HEK293 (cell line): ENCODE results near the gene YIPF4.
"Not testable (repeated sequence)": the region's sequence is repeated elsewhere in the genome, so short reads cannot be mapped to it uniquely, and the experiment has no call there.

Experiments used
- CTCF ChIA-PET: fragments of 350-600 bp; formaldehyde crosslinking; extraction: SDS; loops from one replicate; lab custom pipeline; 2021; ENCODE audit warnings: antibody characterized with exemption; lab: Yijun Ruan, JAX
- POLR2A ChIA-PET: fragments of 300-600 bp; formaldehyde crosslinking; extraction: SDS; loops from one replicate; lab custom pipeline; 2020; ENCODE audit warnings: antibody characterized with exemption, inconsistent platforms; lab: Yijun Ruan, JAX
- H3K27ac ChIP-seq: fragments of 200-500 bp; sonication (Bioruptor generic); 2 replicates; pipeline ENCODE4 v1.5.1; 2014; ENCODE audit warnings: low read depth, low read length, control low read depth, inconsistent platforms; ENCODE audit errors: extremely low read depth
- H3K36me3 ChIP-seq, 2 experiments: fragments of 200-500 bp in 1 of 2; sonication (Bioruptor generic) in 1 of 2; 1 replicate in 1 of 2; 2 replicates in 1 of 2; pipeline ENCODE4 v1.5.1; 2014 to 2017; ENCODE audit warnings: inconsistent platforms in 2 of 2, low read length in 2 of 2; ENCODE audit not compliant: control insufficient read depth in 2 of 2, insufficient read depth in 1 of 2
- H3K4me1 ChIP-seq: fragments of 200-500 bp; sonication (Bioruptor generic); 2 replicates; pipeline ENCODE4 v1.5.1; 2014; ENCODE audit warnings: mild to moderate bottlenecking, low read length, inconsistent platforms; ENCODE audit not compliant: control insufficient read depth, insufficient read depth
- H3K4me3 ChIP-seq: 2 replicates; pipeline ENCODE4 v1.5.1; 2011; ENCODE audit warnings: low read depth, mild to moderate bottlenecking, control low read depth, low read length, moderate library complexity
- H3K9me3 ChIP-seq: fragments of 200-500 bp; sonication (Bioruptor generic); 2 replicates; pipeline ENCODE4 v1.5.1; 2014; ENCODE audit warnings: low read depth, low read length, inconsistent platforms; ENCODE audit not compliant: control insufficient read depth, insufficient read depth
- HOXC10 ChIP-seq: sonication (generic); formaldehyde crosslinking; IDR thresholded peaks from 2 replicates; pipeline ENCODE4 v1.8.1; 2023; ENCODE audit warnings: mild to moderate bottlenecking, missing genetic modification reagents
- ZBTB21 ChIP-seq: fragments of 450-650 bp; formaldehyde crosslinking; IDR thresholded peaks from 2 replicates; pipeline ENCODE4 v1.5.1; 2017; ENCODE audit warnings: missing biosample characterization, missing genetic modification characterization
- ZNF239 ChIP-seq: fragments of 450-650 bp; formaldehyde crosslinking; IDR thresholded peaks from 2 replicates; pipeline ENCODE4 v1.5.1; 2016; ENCODE audit warnings: missing biosample characterization, missing genetic modification characterization
- TF ChIP-seq, protein P1 (sequence below): fragments of 450-650 bp; formaldehyde crosslinking; IDR thresholded peaks from 2 replicates; pipeline ENCODE4 v1.5.1; 2016; ENCODE audit warnings: missing biosample characterization, missing genetic modification characterization
- TF ChIP-seq, protein P2 (sequence below): fragments of 450-650 bp; formaldehyde crosslinking; IDR thresholded peaks from 2 replicates; pipeline ENCODE4 v1.5.1; 2017; ENCODE audit warnings: missing biosample characterization, missing genetic modification characterization

The YIPF4 gene

DNA sequence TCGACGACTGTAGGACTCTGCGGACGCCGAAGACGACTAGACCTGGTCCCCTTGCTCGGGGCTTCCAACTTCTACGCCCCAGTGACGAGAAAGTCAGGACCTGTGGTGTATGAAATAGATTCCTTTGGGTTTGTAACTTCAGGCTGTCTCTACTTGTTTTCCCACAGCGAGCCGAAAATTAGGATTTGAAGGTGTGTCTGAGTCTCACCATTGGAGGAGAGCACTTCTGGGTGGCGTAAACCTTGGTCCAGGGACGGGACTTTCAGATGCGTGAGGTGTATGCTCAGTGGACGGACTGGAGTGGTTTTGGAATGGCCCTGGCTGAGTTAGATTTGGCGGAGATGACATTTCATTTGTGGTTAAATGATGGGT, 80.4 kb downstream of the YIPF4 start:
- Histone ChIP-seq H3K27ac (peak overlapping the region; percentile 53; the same call in 1 of the 2 replicates), H3K4me3 (peak overlapping the region; percentile 93), H3K9me3 (no peaks in the 10 kb centered on the region), H3K4me1 (peaks cover 9% of the 10 kb centered on the region), H3K36me3 (peaks cover 10 to 13% of the 10 kb centered on the region in 2 experiments; a peak in 2 of 3 replicates)
- POLR2A ChIA-PET: interaction anchor here (1.0 kb wide), 1 partner anchor 26 kb away, joined by 3 read pairs; no protein-coding TSS in a partner anchor
- no peak for TF ChIP-seq HOXC10 (CRISPR knock-in tag)
- TF ChIP-seq, protein P1, sequence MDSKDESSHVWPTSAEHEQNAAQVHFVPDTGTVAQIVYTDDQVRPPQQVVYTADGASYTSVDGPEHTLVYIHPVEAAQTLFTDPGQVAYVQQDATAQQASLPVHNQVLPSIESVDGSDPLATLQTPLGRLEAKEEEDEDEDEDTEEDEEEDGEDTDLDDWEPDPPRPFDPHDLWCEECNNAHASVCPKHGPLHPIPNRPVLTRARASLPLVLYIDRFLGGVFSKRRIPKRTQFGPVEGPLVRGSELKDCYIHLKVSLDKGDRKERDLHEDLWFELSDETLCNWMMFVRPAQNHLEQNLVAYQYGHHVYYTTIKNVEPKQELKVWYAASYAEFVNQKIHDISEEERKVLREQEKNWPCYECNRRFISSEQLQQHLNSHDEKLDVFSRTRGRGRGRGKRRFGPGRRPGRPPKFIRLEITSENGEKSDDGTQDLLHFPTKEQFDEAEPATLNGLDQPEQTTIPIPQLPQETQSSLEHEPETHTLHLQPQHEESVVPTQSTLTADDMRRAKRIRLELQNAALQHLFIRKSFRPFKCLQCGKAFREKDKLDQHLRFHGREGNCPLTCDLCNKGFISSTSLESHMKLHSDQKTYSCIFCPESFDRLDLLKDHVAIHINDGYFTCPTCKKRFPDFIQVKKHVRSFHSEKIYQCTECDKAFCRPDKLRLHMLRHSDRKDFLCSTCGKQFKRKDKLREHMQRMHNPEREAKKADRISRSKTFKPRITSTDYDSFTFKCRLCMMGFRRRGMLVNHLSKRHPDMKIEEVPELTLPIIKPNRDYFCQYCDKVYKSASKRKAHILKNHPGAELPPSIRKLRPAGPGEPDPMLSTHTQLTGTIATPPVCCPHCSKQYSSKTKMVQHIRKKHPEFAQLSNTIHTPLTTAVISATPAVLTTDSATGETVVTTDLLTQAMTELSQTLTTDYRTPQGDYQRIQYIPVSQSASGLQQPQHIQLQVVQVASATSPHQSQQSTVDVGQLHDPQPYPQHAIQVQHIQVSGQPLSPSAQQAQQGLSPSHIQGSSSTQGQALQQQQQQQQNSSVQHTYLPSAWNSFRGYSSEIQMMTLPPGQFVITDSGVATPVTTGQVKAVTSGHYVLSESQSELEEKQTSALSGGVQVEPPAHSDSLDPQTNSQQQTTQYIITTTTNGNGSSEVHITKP (tag by site-specific recombination): peak; percentile 65
- CTCF ChIA-PET: no interaction called here

DNA sequence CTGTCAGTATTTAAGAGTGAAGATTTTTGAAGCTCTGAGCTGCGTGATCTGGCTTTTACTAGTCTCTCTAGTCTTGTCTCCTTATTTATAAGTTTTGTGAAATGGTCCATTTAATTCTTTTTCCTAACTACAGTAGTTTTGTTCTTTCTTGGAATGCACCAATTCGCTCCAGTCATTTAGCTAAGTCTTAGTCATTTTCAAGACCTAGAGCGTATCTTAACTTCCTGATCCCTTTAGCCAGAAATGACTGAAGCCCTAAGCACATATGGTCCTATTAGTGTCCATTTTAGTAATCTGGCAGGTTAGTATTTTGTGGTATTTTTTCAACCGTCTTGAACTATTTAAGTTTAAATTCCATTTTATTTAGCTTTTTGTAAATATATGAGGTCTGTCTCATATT, 82.7 kb downstream of the YIPF4 start:
- H3K4me3 ChIP-seq: no peak overlapping the region
- ChIA-PET CTCF (interaction anchor here (0.6 to 0.9 kb wide), 3 partner anchors 13 to 1865 kb away, joined by 3 to 4 read pairs (median 4); no protein-coding TSS in a partner anchor), POLR2A (interaction anchor here (0.6 kb wide), 1 partner anchor 12 kb away, joined by 7 read pairs; no protein-coding TSS in a partner anchor)
- peaks cover 10 to 13% of the 10 kb centered on the region in 2 experiments; a peak in 2 of 3 replicates for H3K36me3 ChIP-seq
- H3K27ac ChIP-seq: no peak overlapping the region
- H3K4me1 ChIP-seq: peaks cover 9% of the 10 kb centered on the region
- H3K9me3 ChIP-seq: no peaks in the 10 kb centered on the region
- TF ChIP-seq ZBTB21 (tag by site-specific recombination): no peak
- TF ChIP-seq, protein P1 (tag by site-specific recombination): 0 out of 2 replicates have a peak, but pooled peaks have one; percentile 11

- H3K27ac ChIP-seq, H3K9me3 ChIP-seq, H3K4me3 ChIP-seq, H3K4me1 ChIP-seq: not testable (repeated sequence)
- peaks cover 10 to 13% of the 10 kb centered on the region in 2 experiments; a peak in 2 of 3 replicates for H3K36me3 ChIP-seq
- ChIA-PET POLR2A (interaction anchor here (0.9 kb wide), 1 partner anchor 15 kb away, joined by 3 read pairs; no protein-coding TSS in a partner anchor), CTCF (interaction anchor here (0.9 kb wide), 1 partner anchor 142 kb away, joined by 3 read pairs; no protein-coding TSS in a partner anchor)
Measured at GRCh38 chr2:32362997-32363396, 85.3 kb downstream of the YIPF4 start.

DNA sequence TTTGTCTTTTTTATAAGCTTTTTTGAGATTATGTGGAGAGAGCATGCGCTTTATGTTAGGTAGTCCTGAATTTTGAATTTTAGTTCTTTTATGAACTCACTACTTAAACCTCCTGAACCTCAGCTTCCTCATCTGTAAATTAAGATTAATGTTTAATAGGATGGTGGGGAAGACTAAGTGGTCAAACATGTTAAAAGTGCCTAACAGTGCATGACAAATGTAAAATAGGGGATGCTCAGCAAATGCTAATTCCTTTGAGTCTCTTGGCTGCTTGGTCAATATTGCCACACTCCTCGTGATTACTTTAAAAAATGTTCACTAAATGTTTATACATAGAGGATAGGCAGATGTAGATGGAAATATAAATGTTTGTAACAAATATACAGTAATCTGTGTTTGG, 85.9 kb downstream of the YIPF4 start:
- POLR2A ChIA-PET: no interaction called here
- no peak for TF ChIP-seq ZNF239 (tag by site-specific recombination)
- TF ChIP-seq, protein P2, sequence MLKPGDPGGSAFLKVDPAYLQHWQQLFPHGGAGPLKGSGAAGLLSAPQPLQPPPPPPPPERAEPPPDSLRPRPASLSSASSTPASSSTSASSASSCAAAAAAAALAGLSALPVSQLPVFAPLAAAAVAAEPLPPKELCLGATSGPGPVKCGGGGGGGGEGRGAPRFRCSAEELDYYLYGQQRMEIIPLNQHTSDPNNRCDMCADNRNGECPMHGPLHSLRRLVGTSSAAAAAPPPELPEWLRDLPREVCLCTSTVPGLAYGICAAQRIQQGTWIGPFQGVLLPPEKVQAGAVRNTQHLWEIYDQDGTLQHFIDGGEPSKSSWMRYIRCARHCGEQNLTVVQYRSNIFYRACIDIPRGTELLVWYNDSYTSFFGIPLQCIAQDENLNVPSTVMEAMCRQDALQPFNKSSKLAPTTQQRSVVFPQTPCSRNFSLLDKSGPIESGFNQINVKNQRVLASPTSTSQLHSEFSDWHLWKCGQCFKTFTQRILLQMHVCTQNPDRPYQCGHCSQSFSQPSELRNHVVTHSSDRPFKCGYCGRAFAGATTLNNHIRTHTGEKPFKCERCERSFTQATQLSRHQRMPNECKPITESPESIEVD: 0 out of 2 replicates have a peak, but pooled peaks have one; percentile 29
- TF ChIP-seq, all 188 proteins: peak for 1
- Histone ChIP-seq H3K9me3 (no peaks in the 10 kb centered on the region), H3K36me3 (peaks cover 10 to 13% of the 10 kb centered on the region in 2 experiments; a peak in 2 of 3 replicates), H3K4me3 (no peak overlapping the region), H3K27ac (no peak overlapping the region), H3K4me1 (peaks cover 11% of the 10 kb centered on the region)
- CTCF ChIA-PET: interaction anchor here (0.9 kb wide), 1 partner anchor 141 kb away, joined by 3 read pairs; no protein-coding TSS in a partner anchor
